ENCODE data around the gene ABCC1.

ABCC1 gene

DNA sequence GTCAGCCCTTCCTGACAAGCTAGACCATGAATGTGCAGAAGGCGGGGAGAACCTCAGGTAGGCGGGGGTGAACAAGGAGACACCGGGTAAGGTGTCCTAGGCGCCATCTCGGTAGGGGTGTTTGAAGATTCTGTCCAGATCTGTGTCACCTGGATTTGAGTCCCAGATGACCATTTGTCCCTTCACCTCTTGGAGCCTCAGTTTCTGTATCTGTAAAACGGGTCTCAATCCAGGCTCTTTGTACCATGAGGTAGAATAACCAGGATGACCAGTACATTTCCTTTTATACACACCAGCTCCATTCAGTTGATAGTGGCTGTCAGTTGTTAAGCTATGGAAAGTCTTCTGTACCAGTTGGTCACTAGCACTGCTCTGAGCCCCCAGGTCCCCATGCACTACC lies 187.2 kb downstream of the ABCC1 start:
- FAIRE-seq = no peak
- TF ChIP-seq, protein P1, sequence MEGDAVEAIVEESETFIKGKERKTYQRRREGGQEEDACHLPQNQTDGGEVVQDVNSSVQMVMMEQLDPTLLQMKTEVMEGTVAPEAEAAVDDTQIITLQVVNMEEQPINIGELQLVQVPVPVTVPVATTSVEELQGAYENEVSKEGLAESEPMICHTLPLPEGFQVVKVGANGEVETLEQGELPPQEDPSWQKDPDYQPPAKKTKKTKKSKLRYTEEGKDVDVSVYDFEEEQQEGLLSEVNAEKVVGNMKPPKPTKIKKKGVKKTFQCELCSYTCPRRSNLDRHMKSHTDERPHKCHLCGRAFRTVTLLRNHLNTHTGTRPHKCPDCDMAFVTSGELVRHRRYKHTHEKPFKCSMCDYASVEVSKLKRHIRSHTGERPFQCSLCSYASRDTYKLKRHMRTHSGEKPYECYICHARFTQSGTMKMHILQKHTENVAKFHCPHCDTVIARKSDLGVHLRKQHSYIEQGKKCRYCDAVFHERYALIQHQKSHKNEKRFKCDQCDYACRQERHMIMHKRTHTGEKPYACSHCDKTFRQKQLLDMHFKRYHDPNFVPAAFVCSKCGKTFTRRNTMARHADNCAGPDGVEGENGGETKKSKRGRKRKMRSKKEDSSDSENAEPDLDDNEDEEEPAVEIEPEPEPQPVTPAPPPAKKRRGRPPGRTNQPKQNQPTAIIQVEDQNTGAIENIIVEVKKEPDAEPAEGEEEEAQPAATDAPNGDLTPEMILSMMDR (IDR thresholded peaks at IDR 0.05; ENCODE audit: insufficient read depth, missing control alignments) = no peak
- DNase-seq (ENCODE audit: insufficient read length, low spot score) = no peak

DNA sequence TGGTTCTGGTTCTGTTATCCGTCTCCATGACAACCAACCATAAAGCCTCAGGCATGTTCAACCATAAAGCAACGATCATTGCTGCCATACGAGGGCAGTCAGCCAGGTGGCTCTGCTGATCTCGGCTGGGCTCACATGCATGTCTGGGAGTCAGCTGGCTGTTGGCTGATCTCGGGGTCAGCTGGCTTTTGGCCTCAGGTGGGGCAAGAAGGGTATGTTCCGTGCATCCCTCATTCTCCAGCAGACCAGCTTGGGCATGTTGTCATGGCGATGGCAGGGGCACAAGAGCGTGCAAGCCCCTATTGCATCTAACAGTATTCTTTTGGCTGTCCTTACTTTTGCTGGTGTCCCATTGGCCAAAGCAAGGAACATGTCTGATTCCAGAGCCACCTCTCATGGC lies 187.7 kb downstream of the ABCC1 start:
- TF ChIP-seq, protein P1 (IDR thresholded peaks at IDR 0.05; ENCODE audit: insufficient read depth, missing control alignments) = no peak
- no peak for FAIRE-seq
- DNase-seq (ENCODE audit: insufficient read length, low spot score) = no peak

DNA sequence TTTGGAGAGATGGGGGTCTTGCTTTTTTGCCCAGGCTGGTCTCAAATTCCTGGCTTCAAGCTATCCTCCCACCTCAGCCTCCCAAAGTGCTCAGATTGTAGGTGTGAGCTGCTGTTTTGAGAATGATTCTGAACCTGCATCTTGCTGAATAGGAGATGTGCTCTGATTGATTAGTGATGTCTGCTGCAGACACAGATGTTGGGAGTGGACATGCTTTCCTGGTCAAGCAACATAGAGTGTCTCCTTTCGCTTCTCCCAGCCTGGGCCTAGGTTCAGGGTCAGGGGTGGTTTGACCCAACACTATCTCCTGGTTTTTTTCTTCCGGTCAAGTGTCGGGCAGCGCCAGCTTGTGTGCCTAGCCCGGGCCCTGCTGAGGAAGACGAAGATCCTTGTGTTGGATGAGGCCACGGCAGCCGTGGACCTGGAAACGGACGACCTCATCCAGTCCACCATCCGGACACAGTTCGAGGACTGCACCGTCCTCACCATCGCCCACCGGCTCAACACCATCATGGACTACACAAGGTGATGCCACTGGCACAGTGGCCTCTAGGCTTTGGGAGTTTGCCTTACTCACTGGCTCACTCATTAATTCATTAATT lies 188.7 kb downstream of the ABCC1 start:
- no peak for DNase-seq (ENCODE audit: insufficient read length, low spot score)
- TF ChIP-seq, protein P1 (IDR thresholded peaks at IDR 0.05; ENCODE audit: insufficient read depth, missing control alignments) = no peak
- FAIRE-seq = no peak

DNA sequence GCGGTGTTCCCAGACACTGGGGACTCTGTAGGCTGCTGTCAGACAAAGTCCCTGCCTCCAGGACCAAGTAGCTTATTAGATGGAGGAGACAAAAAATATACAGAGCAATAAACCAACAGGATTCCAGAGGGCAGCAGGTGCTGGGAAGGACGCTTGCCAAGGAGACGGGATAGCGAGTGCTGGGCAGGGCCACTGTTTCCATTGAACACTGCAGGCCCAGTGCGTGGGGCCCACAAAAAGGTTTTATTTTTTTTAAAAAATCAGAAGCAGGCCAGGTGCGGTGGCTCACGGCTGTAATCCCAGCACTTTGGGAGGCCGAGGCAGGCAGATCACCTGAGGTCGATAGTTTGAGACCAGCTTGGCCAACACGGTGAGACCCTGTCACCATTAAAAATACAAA lies 189.6 kb downstream of the ABCC1 start:
- TF ChIP-seq, protein P1 (IDR thresholded peaks at IDR 0.05; ENCODE audit: insufficient read depth, missing control alignments) = no peak
- FAIRE-seq = no peak

DNA sequence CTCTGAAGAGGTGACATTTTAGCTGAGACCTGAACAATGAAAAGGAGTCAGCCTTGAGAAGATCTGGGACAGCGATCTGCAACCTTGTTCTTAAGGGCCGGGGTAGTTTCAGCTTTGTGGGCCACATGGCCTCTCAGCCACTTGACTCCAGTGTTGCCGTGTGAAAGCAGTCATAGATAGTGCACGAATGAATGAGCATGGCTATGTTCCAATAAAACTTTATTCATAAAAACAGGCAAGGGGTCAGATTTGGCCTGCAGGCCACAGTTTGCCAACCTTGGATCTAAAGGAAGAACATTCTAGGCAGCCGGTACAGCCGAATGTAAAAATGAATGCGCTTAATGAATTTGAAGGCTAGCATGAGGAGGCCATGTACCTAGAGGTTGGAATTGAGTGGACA lies 190.4 kb downstream of the ABCC1 start:
- no peak for FAIRE-seq
- DNase-seq (ENCODE audit: insufficient read length, low spot score) = no peak
- TF ChIP-seq, protein P1 (IDR thresholded peaks at IDR 0.05; ENCODE audit: insufficient read depth, missing control alignments) = no peak

More for the DNA sequence above, 189.6 kb downstream of the ABCC1 start:
- DNase-seq (ENCODE audit: insufficient read length, low spot score) = no peak

DNA sequence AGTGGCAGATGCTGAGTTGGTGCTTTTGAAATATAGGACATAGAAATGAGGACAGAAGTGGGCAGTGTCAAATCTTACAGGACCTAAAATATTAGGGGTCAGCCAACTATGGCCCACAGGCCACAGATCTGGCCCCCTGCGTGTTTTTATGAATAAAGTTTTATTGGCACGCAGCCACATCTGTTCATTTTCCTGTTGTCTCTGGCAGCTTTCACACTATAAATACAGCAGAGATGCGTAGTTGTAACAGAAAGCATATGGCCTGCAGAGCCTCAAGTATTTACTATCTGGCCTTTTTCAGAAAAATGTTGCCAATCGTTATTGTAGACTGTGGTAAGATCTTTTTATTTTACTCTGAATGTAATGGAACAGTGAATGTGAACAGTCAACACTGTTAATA lies 191.1 kb downstream of the ABCC1 start:
- TF ChIP-seq, protein P1 (IDR thresholded peaks at IDR 0.05; ENCODE audit: insufficient read depth, missing control alignments) = no peak
- FAIRE-seq = no peak

DNA sequence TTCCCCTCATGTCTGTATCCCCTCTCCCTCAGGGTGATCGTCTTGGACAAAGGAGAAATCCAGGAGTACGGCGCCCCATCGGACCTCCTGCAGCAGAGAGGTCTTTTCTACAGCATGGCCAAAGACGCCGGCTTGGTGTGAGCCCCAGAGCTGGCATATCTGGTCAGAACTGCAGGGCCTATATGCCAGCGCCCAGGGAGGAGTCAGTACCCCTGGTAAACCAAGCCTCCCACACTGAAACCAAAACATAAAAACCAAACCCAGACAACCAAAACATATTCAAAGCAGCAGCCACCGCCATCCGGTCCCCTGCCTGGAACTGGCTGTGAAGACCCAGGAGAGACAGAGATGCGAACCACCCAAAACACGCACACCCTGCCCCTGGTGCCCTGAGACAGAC lies 191.7 kb downstream of the ABCC1 start:
- TF ChIP-seq, protein P1 (IDR thresholded peaks at IDR 0.05; ENCODE audit: insufficient read depth, missing control alignments) = no peak
- no peak for FAIRE-seq
- no peak for DNase-seq (ENCODE audit: insufficient read length, low spot score)

More for the DNA sequence above, 191.1 kb downstream of the ABCC1 start:
- no peak for DNase-seq (ENCODE audit: insufficient read length, low spot score)
